HG03196 (cell line): ENCODE measurements around the gene COX6A2.

Experiments used
- ATAC-seq: cut with Tn5 transposase; IDR thresholded peaks from one replicate; pipeline ENCODE4 v1.9.1; 2021; ENCODE audit not compliant: unreplicated experiment

Gene COX6A2

DNA sequence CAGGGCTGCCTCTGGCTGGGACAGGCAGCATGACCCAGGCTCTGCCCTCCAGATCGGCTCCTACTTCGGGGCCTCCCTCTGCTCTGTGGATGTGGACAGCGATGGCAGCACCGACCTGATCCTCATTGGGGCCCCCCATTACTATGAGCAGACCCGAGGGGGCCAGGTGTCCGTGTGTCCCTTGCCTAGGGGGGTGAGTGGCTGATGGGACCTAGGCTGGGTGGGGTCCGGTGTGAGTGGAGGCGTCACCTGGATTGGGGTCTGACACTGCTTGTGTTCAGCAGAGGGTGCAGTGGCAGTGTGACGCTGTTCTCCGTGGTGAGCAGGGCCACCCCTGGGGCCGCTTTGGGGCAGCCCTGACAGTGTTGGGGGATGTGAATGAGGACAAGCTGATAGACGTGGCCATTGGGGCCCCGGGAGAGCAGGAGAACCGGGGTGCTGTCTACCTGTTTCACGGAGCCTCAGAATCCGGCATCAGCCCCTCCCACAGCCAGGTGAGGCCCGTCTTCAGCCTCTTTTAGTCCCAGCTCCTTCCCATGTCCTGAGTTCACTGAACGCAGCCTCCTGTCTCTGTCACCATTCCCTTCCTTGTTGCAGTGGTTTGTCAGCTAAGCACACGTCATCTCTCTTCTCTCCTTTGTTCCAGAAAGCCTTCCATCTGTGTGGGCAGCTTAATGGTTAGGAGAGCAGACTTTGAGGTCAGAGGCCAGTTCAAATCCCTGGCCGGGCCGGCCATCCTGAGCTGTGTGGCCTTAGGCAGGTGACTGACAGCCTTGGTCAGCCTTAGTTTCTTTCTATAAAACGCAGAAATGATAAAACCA, 16.9 kb downstream of the COX6A2 start:
- no peak for ATAC-seq

DNA sequence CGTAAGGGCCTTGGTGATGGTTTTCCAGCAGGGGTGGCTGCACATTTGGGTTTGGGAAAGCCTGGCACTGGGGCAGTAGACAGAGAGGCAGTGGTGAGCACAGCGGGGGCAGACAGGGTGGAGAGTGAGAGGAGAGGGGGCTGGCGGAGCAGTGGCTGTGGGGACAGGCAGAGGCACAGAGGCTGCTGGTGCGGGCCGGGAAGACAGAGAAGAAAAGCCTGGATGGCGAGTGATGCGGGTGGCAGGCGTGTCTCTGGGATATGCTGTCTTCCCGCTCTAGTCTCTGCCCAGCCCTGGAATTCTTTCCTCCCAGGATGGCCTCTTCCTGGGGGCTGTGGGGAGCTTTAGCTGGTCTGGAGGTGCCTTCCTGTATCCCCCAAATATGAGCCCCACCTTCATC, 18.1 kb downstream of the COX6A2 start:
- ATAC-seq, result no peak

DNA sequence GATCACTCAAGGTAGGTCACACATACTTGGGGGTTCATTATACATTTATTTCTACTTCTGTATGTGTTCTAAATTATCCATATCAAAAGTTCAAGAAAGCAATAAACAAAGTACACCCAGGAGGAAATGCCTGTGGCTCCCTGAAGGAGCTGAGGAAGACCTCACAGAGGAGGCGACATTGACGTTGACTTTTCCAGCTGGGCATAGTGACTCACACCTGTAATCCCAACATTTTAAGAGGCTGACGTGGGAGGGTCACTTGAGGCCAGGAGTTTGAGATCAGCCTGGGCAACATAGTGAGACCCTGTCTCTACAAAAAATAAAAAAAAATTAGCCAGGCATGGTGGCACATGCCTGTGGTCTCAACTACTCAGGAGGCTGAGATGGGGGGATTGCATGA, 18.7 kb downstream of the COX6A2 start:
- no peak for ATAC-seq

DNA sequence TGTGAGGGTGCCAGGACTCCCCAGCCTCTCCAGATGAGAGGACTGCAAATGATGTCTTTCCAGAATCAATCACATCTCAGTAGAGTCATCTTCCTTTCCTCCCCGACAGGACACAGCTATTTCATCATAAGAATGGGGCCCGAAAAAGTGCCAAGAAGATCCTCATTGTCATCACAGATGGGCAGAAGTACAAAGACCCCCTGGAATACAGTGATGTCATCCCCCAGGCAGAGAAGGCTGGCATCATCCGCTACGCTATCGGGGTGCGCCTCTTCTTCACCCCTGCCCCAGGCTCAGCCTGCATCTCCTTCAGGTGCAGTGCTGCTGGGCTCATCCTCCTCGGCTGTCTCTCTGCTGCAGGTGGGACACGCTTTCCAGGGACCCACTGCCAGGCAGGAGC, 20.8 kb downstream of the COX6A2 start:
- no peak for ATAC-seq

DNA sequence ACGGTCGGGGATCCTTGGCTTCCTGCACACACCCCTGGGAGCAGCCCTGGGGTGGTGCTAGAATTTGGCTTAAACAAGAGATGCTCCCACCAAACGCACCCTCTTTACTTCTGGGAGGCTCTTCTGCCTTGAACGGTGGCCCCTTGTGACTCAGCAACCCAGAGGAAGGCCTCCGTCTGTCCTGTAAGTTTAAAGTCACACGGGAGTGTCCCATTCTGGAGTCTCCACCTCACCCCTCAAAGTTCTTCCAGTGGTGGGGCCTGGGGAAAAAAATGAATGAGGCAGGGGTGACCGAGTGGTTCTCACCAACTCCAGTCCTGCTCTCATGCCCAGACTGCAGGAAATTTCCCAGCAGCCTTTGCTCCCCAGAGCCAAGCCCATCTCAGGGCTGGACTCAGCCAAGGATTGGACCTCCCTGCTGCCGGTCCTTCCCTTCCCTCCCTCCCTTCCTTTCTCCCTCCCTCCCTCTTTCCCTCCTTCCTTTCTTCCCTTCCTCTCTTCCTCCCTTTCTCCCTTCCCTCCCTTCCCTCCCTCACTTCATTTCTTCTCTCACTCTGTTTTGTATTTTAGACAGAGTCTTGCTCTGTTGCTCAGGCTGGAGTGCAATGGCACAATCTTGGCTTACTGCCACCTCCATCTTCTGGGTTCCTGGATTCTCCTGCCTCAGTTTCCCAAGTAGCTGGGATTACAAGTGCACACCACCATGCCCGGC, 23.7 kb downstream of the COX6A2 start:
- no peak for ATAC-seq

DNA sequence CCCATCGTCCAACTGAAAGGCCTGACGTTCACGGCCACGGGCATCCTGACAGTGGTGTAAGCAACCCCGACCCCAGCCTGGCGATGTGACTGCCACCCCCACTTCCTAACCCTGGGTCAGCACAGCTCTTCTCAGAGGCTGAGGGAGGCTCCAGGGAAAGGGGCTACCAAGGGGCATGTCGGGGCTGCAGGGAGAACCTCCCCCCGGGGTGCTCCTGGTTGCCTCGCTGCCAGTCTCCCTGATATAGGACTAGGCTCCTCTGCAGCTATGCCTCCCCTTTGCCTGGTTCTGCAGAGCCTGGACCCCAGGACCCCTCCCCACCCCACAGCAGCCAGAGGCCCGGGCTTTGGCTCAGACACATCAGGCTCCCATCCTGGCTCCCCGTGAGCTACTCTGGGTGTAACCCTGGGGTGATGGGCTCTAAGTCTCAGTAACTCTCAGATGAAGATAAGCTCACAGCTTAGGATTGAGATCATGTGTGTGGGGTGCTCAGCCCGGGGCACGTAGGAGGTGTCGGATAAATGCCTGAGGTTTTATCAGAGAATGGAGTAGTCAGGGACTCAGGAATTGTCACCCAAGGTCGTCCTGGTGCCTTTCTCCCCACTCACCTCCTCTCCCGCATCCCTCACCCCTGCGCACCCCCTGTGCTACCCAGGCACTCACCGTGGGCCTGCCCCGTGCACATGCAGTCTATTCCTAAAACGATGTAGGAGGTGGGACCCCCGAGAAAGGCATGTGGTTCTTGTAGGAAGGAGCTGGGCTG, 24.4 kb downstream of the COX6A2 start:
- ATAC-seq, result no peak

DNA sequence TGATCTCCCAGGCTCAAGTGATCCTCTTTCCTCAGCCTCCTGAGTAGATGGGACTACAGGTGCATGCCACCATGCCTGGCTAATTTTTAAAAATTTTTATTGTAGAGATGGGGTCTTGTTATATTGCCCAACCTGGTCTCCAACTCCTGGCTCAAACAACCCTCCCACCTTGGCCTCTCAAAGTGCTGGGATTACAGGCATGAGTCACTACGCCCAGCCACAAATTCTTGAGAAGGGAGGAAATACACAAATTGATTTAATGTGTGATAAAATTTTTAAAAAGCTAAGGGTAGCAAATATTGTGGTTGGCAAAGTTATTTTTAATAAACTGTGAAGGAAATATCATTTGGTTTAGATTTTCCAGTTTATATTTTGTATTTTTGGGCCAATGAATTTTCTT, 25.5 kb downstream of the COX6A2 start:
- ATAC-seq, result no peak

DNA sequence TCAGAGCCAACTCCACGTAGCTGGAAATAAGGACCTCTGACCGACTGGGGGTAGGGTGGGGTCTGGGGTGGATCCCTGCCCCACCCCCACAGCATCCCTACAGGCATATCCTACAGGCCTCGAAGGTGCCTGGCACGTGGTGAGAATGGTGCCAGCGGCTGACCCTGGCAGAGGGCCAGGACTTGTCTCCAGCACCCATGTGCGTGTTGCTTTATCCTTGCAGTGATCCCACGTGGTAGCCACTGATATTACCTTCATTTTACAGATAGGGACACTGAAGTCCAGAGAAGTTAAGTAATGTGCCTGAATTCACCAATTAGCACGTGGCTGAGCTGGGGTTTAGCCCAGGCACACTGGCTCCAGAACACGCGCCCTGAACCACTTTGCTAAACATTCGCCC, 26.7 kb downstream of the COX6A2 start:
- ATAC-seq, result no peak

DNA sequence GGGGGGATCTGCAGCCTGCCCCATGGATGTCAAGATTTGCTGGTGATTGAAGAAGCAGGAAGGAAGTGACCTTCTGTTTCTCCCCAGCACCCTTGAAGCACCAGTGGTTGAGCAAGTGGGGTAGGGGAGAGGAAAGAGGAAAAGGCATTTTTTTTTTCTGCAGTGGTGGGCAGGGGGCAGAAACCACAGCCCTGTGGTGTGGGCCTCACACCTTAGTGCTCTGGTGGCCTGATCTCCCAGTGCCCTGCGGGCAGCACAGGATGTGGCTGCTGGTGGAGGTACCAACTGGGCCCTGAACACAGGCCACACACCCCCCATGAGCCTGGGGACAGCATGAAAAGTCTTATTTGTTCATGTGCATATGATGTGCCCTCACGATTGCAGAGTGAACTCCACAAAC, 28.0 kb downstream of the COX6A2 start:
- ATAC-seq, result no peak

DNA sequence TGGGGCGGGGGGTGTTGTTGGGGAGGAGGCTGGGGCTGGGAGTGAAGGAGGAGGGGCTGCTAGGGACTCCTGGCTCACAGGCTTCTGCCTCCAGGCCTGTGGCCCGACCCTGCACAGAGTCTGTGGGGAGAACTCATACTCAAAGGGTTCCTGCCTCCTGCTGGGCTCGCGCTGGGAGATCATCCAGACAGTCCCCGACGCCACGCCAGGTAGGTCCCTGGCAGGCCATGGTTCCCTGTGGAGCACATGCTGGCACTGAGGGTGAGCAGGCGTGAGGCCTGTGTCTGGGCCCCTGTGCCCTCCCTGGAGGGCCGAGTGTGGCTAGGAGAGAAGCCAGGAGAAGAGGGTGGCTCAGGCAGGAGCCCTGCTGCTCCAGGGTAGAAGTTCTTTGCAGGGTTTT, 30.5 kb downstream of the COX6A2 start:
- no peak for ATAC-seq

DNA sequence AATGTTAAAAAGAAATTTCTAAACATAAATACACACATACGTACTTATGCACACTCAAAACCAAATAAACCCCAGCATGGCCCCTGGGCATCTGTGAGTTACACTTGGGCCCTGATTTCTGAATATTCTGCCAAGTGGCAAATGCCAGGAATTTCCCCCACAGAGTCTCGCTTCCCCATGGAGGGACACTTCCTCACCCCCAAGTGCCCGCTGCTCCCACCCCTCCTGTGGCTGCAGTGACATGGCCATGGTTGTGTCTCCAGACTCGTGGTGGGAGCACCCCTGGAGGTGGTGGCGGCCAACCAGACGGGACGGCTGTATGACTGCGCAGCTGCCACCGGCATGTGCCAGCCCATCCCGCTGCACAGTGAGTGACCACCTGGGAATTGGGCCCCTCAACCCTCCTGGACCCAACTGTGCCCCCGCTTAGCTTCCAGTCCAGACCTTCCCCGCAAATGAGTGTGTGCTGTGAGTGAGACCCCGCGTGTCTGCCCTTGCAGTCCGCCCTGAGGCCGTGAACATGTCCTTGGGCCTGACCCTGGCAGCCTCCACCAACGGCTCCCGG, 31.0 kb downstream of the COX6A2 start:
- ATAC-seq, result no peak

DNA sequence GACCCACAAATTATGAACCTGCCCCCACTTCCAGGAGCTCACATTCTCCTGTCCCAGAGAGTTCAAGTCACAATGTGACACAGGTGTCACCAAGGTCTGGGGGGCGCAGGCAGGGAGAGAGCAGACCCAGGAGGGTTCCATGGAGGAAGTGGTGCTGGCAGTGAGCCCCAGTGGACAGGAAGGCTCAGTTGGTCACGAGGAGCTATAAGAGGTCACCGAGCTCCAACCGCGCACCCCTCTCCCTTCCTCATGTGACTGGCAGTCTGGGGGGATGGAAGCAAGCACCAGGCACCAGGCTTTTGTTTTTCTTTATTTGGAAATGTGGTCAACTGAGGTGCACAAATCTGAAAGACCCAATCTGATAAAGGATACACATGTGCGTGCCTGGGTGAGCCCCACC, 32.5 kb downstream of the COX6A2 start:
- no peak for ATAC-seq

DNA sequence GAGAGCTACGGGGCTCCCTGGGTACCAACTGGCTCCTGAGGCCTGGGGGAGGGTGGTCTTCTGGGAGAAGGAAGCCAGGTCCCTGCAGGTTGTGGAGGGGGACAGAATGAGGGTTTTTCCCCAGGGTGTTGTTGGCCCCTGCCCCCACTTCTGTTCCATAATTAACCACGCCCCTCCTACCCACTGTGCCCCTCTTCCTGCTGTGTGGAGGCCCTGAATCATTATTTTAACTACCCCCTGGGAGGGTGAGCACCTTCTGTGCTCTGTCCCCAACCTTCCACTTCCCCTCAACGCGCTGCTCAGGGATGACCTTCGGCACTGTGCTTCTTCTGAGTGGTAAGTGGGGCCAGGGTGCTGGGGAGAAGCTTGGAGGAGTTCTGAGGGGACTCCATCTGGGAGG, 35.1 kb downstream of the COX6A2 start, which contains the start of gene ITGAD:
Gene ITGAD (plus strand): TSS at position 280 of the 400 bp plus-strand sequence. CDS start 26 bp downstream, at position 306.
- ATAC-seq, result no peak

DNA sequence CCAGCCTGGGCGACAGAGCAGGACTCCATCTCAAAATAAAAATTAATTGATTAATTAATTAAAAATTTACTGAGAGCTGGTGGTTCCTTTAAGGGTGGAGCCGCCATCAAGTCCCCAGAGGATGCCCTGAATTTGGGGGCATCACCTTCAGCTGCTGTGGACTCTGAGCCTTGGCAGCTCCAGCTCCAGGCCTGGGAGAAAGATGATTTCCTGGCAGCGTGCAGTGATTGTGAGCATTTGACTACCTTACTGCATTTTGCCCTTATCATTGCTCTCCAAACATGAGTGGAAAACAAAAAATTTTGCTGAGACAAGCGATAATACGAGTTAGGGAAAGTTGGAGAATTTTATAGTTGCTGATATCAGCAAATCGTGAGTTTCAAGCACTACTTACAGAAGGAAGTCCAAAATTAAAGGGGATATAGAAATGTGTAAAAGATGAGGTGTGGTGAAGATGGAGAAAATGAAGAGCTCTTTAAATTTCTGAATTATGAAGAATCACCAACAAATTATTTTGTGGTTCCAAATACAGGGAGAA, 37.6 kb downstream of the COX6A2 start:
- ATAC-seq, result no peak

DNA sequence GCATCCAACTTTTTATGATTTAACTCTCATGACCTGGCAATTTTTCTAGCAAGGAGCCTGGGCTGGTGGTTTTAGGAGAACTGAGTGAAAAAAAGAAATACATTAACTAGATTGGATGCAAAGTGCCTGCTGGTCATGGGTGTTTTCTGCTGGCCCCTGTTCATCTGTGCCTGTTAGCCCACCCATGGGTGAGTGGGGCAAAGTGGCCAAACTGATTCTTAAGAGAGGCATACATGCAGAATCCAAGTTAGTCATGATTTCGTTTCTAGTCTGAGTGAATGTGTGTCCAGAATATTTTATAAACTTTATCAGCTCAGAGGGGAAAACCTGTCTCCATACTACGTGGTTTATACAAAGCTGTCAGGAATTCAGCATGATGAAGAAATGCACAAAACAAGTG, 39.6 kb downstream of the COX6A2 start:
- ATAC-seq, result no peak

DNA sequence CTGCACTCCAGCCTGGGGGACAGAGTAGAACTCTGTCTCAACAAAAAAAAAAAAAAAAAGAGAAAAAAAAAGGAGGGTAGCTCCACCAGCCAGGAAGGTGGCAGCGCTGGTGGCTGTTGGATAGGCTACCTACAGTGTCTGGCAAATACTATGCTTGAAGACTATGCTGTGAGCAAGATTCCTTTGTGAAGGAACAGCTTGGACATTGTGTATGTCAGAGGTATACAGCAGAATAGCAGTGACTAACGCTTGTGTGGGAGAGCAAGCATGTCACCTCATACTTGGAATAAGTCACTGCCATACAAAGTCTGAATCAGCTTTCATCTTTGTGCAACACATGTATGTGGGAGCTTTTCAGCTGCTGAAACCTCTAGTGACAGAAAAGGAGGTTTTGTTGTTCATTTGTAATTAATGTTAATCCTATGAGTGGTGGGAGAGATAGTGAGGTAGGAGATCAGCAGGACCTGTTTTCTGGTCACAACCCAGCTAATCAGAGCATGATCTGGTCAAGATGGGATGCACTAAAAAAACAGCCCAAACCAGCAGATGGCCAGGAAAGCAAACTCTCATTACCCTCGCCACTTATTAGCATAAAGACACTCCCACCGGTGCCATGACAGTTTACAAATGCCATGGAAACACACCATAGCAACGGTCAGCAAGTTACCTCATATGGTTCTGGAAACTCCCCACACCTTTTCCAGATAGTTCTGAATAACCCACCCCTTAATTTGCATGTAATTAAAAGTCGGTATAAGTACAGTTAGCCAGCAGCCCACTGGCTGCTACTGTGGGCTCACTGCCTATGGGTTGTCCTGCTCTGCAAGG, 41.8 kb downstream of the COX6A2 start:
- no peak for ATAC-seq

DNA sequence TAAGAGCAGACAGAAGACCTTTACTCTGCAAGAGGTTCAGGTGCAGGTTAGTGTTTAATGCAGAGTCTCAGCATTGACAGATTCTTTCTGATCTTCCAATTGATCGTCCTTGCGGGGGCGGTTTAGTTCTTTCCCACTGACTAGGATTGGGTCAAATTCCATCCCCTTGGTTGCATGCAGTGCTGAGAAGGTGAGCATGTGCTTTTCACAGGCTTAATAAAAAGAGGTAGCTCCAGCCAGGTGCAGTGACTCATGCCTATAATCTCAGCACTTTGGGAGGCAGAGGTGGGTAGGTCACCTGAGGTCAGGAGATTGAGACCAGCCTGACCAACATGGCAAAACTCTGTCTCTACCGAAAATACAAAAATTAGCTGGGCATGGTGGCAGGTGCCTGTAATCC, 42.5 kb downstream of the COX6A2 start:
- no peak for ATAC-seq

DNA sequence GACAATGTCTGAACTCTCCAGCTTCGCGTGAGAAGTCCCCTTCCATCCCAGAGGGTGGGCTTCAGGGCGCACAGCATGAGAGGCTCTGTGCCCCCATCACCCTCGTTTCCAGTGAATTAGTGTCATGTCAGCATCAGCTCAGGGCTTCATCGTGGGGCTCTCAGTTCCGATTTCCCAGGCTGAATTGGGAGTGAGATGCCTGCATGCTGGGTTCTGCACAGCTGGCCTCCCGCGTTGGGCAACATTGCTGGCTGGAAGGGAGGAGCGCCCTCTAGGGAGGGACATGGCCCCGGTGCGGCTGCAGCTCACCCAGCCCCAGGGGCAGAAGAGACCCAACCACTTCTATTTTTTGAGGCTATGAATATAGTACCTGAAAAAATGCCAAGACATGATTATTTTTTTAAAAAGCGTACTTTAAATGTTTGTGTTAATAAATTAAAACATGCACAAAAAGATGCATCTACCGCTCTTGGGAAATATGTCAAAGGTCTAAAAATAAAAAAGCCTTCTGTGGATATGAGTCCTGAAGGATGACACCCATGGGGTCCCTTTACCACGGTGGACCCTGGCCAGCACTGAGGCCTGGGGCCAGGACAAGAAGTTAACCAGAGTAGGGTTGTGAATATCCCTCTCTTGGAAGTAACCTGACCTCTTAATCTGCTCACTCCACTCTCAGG, 45.5 kb downstream of the COX6A2 start:
- ATAC-seq, result no peak

DNA sequence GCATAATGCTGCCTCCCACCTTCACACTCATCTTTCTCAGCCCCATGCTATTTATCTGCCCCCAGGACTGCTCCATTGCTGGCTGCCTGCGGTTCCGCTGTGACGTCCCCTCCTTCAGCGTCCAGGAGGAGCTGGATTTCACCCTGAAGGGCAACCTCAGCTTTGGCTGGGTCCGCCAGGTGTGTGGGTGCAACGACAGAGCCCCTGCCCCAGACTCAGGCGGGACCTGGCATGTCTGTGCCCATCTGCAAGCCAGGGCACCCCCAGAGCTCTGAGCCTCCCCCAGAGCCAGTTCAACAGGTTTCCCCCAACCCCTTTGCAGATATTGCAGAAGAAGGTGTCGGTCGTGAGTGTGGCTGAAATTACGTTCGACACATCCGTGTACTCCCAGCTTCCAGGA, 48.0 kb downstream of the COX6A2 start:
- no peak for ATAC-seq
